Stimulated activated CD4-positive, alpha-beta T cell treated with anti-CD3 and anti-CD28 coated beads, Interleukin-15, amount 100 ng/mL, for 48 hours (primary cell): ENCODE data around the gene DCLK1.

ENCODE experiments used
- DNase-seq, 2 donors: peaks; one replicate each; pipeline ENCODE4 v3.0.0-alpha.2; 2020; ENCODE audit warnings: low read depth in 2 of 2

DCLK1 gene

DNA sequence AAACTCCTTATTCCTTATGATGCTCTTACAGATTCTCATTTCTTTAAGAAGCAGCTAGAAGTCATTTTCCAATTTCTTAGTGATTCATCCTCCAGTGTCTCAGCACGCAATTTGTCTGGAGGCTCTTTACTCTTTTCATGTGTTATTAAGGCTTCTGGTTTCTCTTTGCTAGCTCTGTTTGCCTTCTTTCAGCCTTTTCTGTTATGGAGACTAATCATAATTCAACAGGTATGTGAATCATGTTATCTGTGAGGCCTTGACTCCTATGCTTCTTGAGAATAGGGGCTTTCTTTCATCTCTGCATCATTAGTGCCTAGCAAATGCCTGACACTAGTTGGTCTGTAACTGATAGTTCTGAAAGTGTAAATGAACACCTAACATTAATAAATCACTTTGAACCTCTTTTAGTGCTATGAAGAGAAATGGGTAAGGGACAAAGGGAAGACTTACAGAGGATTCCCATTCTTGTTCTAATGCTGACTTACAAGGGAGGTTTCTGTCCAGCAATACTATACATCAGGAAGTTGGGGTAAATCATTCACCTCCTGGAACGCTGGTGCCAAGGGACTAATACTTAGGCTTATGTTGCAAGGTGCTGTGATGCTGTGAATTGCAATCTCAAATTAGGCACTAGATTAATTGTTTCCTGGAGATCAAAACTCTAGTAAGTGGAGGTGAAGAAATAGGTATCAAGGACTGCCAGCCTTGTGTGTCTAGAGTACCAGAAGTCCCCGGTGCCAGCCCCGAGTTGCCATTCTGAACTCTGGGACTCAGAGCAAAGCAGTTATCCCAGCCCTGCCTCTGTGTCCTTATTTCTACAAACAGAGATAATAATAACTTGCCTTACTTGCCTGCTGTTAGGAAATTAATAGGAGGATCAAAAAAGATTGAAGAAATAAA, 265.6 kb downstream of the DCLK1 start:
- no peak for DNase-seq

- DNase-seq, result no peak
These were observed 270.5 kb downstream of the DCLK1 start for GRCh38 chr13:35860661-35861060.

- no peak for DNase-seq
These were observed 271.2 kb downstream of the DCLK1 start for GRCh38 chr13:35859981-35860380.

DNA sequence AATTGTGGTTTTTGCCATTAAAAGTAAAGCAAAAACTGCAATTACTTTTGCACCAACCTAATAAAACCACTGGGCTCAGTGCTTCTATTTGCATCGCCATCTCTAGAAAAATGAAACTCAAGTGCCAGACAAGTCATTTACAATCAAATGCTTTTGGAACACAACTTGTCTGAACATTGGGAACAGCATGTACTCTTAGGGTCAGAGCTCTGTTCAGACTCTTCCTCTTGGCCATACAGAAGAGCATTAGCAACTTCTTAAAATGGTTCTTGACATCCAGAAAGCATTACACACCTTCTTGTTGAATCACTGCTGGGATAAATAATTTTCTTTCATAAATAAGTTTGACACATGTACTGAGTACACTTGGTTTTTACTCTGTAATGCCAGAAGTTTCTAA, 272.5 kb downstream of the DCLK1 start:
- DNase-seq, result no peak

DNA sequence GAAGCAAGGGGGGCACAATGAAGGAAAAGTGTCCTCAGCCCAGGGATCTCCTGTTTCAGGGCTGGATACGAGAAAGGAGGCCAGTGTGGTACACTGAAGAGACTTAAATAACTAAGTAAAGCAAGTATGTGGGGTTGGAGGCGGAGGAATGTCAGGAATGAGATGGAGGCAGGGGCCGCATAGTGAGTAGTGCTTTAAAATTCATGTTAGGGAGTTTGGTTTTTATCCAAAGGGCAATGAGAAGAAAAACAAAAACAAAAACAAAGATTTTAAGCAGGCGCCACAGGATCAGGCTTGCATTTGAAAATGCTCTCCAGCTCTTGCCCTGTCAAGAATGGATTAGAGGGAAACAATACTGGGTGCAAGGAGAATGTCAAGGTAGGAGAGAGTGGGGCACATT, 273.4 kb downstream of the DCLK1 start:
- DNase-seq, result no peak

- DNase-seq, result no peak
These were observed 274.3 kb downstream of the DCLK1 start for GRCh38 chr13:35856721-35857364.

DNA sequence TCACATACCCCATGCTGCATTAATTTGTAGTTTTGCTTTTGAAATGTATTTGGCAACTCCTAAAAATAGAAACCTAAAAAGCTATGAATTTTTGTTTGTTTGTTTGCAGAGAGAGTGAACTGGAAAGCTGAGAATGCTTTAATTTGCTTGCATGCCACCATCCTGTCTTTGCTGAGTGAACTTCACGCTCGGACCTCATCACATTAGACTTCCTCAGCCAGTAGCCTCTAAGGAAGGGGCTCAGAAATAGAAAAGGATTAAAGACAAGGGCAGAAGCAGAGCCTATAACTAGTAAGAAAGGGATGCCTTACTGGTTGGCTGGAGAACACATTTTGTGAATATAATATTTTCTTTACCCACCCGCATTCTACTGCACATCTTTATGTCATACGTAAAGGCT, 275.1 kb downstream of the DCLK1 start:
- no peak for DNase-seq

GRCh38 chr13:35855531-35856019, 275.6 kb downstream of the DCLK1 start:
- peak; percentile 0 to 5 for DNase-seq

GRCh38 chr13:35854286-35854685, 276.9 kb downstream of the DCLK1 start:
- no peak for DNase-seq

DNA sequence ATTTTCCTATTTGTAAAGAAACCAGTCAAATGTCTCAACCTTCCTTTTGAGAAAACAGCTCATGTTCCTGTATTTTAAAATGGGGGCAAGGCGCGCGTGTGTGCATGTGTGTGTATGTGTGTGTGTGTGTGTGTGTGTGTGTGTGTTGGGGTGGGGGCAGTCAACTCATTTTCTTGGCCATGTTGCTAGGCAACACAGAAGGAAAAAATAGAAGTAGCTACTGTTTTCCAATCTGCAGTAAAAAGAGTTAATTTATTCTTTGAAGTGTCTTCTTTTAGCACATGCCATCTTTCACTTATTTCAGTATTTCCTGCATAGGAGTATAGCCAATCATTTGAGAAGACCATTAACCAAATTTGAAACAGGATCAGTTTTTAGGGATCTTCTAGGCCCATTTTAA, 279.3 kb downstream of the DCLK1 start:
- DNase-seq, result no peak

DNA sequence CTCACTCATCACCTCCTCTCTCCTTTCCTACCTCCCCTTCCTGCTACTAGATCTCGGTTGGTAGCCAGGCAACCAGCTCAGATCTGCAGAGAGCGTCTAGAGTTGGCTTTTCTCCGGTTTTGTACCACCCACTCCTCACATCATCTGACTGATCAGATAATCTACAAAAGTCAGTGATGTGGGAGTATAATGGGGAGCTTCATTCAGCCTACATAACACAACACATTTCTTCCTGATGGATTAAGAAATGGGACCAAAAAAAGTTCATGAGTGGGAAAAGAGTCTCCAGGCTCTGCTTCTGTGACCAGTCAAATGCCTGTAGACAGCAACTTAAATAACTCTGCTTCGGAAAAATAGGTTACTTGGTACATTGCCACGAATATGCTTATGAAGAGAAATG, 279.8 kb downstream of the DCLK1 start:
- DNase-seq, result no peak

DNA sequence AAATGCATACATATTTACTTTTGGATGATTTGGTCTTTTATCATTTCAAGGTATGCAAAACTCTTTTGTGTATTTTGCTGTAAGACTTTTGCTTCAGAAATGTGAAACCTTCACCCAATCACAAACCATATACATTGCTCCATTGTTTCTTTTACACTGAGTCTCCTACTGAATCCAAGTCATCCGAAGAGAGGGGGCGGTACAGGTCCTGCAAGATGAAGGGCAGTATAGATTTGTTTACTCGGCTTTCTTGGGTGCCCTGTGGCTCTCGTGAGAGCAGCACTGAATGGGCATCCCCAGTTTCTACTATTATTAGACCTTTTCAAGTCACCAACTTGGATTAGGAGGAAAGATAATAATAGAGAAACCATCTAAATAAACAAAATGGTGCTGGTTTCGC, 280.6 kb downstream of the DCLK1 start:
- no peak for DNase-seq

- no peak for DNase-seq
These were observed 281.9 kb downstream of the DCLK1 start for GRCh38 chr13:35849256-35849644.

DNA sequence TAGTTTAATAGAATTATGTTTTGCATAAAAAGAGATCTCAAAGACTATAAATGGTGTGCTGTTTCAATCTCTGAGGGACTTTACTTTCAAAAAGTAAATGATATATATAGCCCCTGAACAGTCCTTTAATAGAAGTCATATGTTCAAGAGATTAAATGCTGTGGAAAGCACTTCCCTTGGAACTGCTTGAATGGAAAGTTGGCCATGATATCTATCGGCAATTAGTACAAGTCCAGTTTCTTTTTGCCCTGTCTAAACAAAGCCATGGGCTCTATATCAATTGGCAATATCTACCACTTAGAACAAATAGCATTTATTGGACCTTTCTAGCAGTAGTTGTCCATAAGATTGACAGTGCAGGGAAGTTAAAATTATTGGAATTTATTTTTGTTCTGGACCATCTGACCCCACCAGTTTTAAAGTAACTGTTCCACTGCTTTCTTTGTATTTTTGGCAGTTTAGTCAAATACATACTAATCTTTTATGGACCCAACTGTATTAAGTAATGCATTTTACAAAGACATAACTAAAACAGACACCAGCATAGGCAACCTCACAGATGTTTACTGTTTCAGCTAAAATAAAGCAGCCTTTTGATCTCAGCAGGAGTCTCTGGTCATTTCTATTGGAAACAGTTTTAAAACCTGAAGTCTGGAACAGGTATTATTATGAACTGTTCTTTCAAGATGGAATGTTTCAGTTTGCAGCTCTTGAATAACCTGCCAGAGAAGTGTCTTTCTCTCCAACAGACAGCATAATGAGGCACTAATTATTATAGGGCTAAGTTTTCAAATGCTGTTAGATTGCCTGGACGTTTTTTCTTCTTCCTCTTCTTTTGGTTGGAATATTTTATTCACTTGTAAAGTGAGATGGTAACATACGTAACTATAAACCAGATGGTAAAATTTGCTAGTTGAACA, 282.6 kb downstream of the DCLK1 start:
- DNase-seq, result no peak

DNA sequence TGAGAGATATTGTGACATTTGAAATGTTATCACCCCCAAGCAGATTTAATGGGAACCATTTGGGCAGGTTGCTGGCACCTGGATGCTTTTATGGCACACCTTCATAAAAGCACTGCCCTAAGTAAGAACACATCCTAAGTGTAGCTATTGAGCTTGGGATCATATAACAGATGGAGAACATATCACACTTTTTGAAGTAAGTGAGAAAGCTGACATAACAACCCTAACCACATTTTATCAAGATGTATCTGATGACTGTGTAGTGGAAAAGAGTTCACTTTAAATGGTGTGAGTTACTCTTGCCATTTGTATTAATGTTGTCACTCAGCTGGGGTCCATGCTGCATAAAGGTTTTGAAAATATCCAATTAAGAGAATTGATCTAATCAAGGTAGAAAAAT, 287.9 kb downstream of the DCLK1 start:
- no peak for DNase-seq

DNA sequence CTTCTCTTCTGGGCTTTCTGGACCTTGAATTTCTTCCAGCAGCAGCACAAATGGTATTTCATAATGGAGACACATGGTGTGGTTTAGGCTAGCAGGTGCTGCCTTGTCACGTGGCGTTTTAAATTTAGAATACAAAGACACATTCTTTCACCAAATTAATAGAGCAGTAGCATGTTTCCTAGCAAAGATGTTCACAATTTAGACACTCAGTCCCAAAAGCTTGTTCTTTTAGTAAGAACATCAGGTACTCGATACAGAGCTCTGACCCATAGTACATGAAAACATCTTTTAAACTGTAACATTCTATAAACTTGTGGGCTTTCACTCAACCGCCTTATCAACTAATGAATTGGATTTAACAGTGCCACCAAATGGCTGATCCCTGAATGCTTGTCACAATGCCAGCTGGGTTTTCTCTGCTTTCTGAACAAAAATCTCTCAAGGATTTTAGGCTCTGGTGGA, 290.1 kb downstream of the DCLK1 start:
- no peak for DNase-seq

DNA sequence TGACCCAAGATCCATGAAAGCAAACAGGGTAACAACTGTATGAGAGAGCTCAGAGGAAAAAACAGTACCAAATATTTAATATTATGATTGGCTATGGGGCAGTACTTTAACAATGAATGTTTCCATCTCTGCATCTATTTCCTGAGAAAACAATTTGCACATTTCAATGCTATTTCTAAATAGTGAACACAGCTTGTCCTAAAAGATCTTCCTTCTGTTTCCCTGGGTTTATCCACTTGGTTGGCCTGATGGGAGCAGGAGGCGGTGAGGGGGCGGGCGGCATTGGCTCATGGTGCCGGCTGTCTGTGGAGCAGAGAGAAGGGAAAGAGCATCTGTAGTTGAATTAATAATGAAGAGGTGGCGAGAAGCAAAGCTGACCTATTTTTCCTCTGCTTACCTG, 291.4 kb downstream of the DCLK1 start:
- no peak for DNase-seq

DNA sequence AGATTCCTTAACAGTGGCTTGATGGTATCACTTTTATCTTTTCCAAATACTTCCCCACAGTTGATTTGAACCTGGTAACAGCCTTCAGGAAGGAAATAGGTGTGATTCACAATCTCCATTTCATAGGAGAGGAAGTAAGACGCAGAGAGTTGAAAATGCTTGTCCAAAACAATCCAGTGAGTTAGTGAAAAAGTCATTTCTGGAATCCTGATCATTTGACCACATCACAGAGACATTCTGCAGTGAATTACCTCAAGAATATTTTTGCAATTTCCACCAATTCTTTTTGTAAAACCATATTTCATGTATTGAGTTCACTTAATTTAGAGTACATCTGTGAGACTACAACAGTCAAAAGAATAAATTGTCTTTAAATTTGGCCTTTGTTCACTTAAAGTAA, 292.8 kb downstream of the DCLK1 start:
- DNase-seq, result no peak

DNA sequence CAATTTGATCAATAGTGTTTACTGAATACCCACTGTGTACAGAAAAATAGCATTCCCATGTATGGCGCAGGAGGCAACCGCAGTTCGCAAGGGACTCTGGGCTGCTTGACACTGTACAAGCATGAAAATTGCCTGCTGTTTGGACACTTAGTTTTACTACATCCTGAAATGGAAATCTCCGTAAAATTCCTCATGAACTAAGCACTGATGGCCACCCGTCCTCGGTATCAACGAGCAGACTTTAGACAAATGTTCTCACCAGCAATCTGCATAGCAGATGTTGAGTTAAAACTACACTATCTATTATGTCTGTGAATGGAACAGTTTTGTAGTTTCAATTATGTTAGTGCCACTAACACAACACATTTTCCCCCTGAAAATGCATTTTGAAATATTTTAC, 294.7 kb downstream of the DCLK1 start:
- no peak for DNase-seq

DNA sequence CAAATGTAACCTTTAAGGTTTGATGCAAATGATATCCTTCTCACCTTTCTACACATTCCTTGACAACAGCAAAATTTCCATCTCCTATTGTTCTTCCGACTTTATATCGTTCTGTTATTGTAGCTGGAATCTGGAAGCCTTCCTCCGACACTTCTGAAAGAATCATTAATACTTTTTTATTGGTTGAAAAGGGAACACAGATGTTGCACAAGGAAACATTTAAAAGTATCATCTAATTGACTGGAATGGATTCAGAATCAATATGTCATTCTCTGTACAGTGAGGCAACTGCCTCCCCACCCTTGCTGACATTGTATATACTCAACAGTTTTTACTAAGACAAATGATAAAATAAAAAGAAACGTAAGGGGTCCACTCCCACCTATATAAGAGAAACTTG, 295.2 kb downstream of the DCLK1 start:
- no peak for DNase-seq

DNA sequence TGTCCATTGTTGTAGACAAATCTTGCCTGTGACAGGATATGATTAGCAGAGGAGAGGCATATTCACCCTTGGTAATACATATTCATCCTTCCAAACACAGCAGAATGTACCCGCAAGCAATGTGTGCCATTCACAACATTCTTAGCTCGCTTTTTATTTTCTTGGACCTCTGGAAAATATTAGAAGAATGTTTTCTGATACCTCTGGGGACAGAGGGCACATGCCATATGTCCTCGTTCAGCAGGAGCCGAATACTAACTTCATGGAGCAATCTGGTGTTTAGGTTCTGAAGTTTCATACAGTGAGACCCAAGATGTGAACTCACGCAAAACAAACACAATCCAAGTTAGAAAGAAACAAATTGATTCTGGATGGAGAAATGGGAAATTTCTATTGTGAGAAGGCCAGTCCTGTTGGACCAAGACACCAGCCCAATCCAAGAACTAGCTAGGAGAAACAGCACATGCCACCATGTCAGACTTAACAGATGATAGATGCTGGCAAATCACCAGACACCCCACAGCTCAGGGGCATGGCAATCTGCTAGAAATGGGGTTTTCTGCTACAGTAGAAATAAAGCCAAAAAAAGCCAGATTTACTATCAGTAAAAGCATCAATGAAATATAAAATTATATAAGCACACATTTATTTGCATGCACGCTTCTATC, 297.4 kb downstream of the DCLK1 start:
- DNase-seq, result no peak

DNA sequence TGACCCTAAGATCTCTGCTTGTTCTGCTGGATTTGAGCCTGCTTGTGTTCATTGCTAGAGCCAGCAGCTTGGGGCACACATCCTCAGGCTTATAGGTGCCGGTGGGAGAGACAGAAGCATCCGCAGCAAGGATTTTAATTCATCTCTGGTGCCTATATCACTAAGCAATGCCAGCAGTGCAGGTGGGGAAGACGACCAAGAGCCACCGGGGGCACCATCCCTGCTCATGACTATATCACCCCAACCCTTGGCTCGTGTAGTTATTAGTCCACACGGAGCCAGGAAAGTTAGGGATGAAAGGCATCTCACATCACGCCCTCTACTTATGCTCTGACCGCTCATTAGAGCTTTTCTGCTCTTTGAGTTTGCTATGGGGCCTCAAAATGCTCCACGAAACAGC, 298.2 kb downstream of the DCLK1 start:
- no peak for DNase-seq
